Measurements from ENCODE around the gene EFNB2.

EFNB2 gene

GRCh38 chr13:106470576-106470975 is 64.9 kb downstream of the EFNB2 start:
- TF ChIP-seq MAX (IDR thresholded peaks at IDR 0.05) = no peak

GRCh38 chr13:106468744-106469590 is 66.5 kb downstream of the EFNB2 start:
- TF ChIP-seq YY1 (IDR thresholded peaks at IDR 0.05; ENCODE audit: low read depth) = no peak
- TF ChIP-seq TAF1 (IDR thresholded peaks at IDR 0.05; ENCODE audit: low read depth) = no peak
- no peak for TF ChIP-seq REST (IDR thresholded peaks at IDR 0.05; ENCODE audit: low read depth)
- no peak for TF ChIP-seq EGR1 (IDR thresholded peaks at IDR 0.05)

- TF ChIP-seq TCF12 (IDR thresholded peaks at IDR 0.05; ENCODE audit: low read depth) = no peak
- no peak for TF ChIP-seq NFIC (IDR thresholded peaks at IDR 0.05)
- TF ChIP-seq TAF1 (IDR thresholded peaks at IDR 0.05; ENCODE audit: low read depth) = no peak
- TF ChIP-seq CEBPB (IDR thresholded peaks at IDR 0.05) = no peak
- TF ChIP-seq USF1 (IDR thresholded peaks at IDR 0.05) = no peak
- TF ChIP-seq YY1 (IDR thresholded peaks at IDR 0.05; ENCODE audit: low read depth) = no peak
- no peak for TF ChIP-seq REST (IDR thresholded peaks at IDR 0.05; ENCODE audit: low read depth)
- no peak for TF ChIP-seq RAD21 (IDR thresholded peaks at IDR 0.05; ENCODE audit: low read depth)
- TF ChIP-seq EGR1 (IDR thresholded peaks at IDR 0.05) = no peak
- TF ChIP-seq TEAD4 (IDR thresholded peaks at IDR 0.05) = no peak
- TF ChIP-seq CREB1 (IDR thresholded peaks at IDR 0.05; ENCODE audit: low read depth) = no peak
- TF ChIP-seq ZBTB7A (IDR thresholded peaks at IDR 0.05; ENCODE audit: low read depth) = no peak
These were observed 67.3 kb downstream of the EFNB2 start for GRCh38 chr13:106468207-106468606.

GRCh38 chr13:106467427-106468122 is 67.9 kb downstream of the EFNB2 start:
- TF ChIP-seq RAD21 (IDR thresholded peaks at IDR 0.05; ENCODE audit: low read depth) (no peak), YY1 (IDR thresholded peaks at IDR 0.05; ENCODE audit: low read depth) (no peak), MAX (IDR thresholded peaks at IDR 0.05) (no peak), FOXM1 (IDR thresholded peaks at IDR 0.05; ENCODE audit: borderline replicate concordance, low read depth) (no peak), ZBTB7A (IDR thresholded peaks at IDR 0.05; ENCODE audit: low read depth) (no peak), TEAD4 (IDR thresholded peaks at IDR 0.05) (no peak), REST (IDR thresholded peaks at IDR 0.05; ENCODE audit: low read depth) (no peak), TAF1 (IDR thresholded peaks at IDR 0.05; ENCODE audit: low read depth) (no peak), EP300 (IDR thresholded peaks at IDR 0.05; ENCODE audit: borderline replicate concordance) (no peak), NFIC (IDR thresholded peaks at IDR 0.05) (no peak), EGR1 (IDR thresholded peaks at IDR 0.05) (no peak), USF1 (IDR thresholded peaks at IDR 0.05) (no peak), TCF12 (IDR thresholded peaks at IDR 0.05; ENCODE audit: low read depth) (no peak), CEBPB (IDR thresholded peaks at IDR 0.05) (no peak), CREB1 (IDR thresholded peaks at IDR 0.05; ENCODE audit: low read depth) (no peak)
